ENCODE data around the gene MBD4. TPM values are rescaled to one million over a fixed set of nuclear protein-coding genes. Genes with fewer than 3 reads are reported as not detected.

Gene MBD4
- total RNA-seq, 1 experiment from 2014 or later, result 50.9 TPM

DNA sequence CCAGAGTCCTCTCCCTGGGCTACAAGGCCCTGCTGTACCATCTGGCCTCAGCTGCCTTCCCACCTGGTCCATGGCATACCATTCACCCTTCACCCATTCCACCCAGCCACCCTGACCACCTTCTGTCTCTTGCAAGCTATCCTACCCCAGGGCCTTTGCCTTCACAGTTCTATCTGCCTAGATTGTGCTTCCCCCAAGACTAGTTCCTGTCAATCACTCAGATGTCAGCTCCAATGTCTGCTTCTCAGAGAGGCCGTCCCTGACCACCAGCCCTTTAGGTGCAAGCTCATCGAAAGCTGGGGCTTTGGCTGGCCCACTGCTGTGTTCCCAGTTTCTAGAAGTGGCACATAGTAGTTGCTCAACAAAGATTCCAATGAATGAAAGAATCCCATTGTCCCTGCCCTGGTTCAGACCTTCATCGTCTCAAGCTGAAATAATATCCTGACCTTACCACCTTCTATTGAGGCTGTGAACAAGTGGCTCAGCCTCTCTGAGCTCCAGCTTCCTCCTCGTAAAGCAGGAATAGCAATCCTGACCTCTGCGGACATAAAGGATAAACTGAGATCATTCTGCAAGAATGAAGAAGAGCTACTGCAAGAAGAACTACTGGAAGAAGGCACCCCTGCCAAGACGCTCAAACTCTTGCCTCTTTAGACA lies 27.1 kb downstream of the MBD4 start:
- H3K4me1 ChIP-seq (ENCODE audit: insufficient read depth, low read length, poor library complexity, severe bottlenecking), result peaks cover 7% of the 10 kb centered on the region
- DNase-seq (ENCODE audit: low spot score), result no peak
- intact Hi-C loops (cut with micrococcal nuclease; ENCODE audit: unreplicated experiment), result no loop called here
- no peaks in the 10 kb centered on the region for H3K9me3 ChIP-seq (ENCODE audit: low read depth, low read length, poor library complexity, severe bottlenecking)
- no TSS peak for BruUV-seq (replicated peaks)
- TF ChIP-seq, protein P1, sequence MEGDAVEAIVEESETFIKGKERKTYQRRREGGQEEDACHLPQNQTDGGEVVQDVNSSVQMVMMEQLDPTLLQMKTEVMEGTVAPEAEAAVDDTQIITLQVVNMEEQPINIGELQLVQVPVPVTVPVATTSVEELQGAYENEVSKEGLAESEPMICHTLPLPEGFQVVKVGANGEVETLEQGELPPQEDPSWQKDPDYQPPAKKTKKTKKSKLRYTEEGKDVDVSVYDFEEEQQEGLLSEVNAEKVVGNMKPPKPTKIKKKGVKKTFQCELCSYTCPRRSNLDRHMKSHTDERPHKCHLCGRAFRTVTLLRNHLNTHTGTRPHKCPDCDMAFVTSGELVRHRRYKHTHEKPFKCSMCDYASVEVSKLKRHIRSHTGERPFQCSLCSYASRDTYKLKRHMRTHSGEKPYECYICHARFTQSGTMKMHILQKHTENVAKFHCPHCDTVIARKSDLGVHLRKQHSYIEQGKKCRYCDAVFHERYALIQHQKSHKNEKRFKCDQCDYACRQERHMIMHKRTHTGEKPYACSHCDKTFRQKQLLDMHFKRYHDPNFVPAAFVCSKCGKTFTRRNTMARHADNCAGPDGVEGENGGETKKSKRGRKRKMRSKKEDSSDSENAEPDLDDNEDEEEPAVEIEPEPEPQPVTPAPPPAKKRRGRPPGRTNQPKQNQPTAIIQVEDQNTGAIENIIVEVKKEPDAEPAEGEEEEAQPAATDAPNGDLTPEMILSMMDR (conservative IDR thresholded peaks at IDR 0.05; ENCODE audit: low read depth, low read length), result no peak
- TF ChIP-seq EZH2 (IDR thresholded peaks at IDR 0.05; ENCODE audit: borderline replicate concordance, low read depth, low read length, poor library complexity, severe bottlenecking), result no peak
- H3K4me3 ChIP-seq (ENCODE audit: low read depth, low read length, poor library complexity, severe bottlenecking), result no peak overlapping the region
- POLR2A ChIA-PET (ENCODE audit: low non-redundant PET), result interaction anchor here (0.6 kb wide), 1 partner anchor 27 kb away, joined by 3 read pairs; no protein-coding TSS in a partner anchor
- H3K27ac ChIP-seq (ENCODE audit: low read depth, low read length, poor library complexity, severe bottlenecking), result no peak overlapping the region
- CTCF ChIA-PET, result interaction anchor here (1.2 to 1.8 kb wide), 2 partner anchors 29 to 77 kb away, joined by 3 to 8 read pairs; no protein-coding TSS in a partner anchor
- H3K36me3 ChIP-seq (ENCODE audit: insufficient read depth, low read length, poor library complexity, severe bottlenecking), result no peaks in the 10 kb centered on the region
- H3K27me3 ChIP-seq (replicated peaks; ENCODE audit: insufficient read depth, low read depth, low read length, poor library complexity), result no peaks in the 10 kb centered on the region

DNA sequence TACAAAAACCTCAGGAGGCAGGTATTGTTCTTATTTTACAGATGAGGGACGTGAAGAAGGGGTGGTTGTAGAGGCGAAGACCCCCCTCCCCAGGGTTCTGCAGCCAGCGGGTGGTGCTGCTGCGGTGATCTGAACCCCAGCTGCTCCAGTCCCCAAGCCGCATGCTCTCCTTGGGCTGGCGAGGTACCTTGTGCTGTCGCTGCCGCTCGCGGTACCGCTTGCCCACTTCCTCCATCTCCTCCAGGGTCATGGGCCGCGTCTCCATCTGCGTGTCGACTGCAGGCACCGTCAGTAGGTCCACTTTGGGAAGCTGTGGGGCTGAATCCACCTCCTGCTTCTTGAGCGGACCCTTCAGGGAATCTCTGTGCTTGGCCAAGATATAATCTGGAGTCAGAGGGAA lies 28.8 kb downstream of the MBD4 start:
- ChIA-PET CTCF (no interaction called here), POLR2A (ENCODE audit: low non-redundant PET) (no interaction called here)
- peaks cover 7% of the 10 kb centered on the region for H3K4me1 ChIP-seq (ENCODE audit: insufficient read depth, low read length, poor library complexity, severe bottlenecking)

DNA sequence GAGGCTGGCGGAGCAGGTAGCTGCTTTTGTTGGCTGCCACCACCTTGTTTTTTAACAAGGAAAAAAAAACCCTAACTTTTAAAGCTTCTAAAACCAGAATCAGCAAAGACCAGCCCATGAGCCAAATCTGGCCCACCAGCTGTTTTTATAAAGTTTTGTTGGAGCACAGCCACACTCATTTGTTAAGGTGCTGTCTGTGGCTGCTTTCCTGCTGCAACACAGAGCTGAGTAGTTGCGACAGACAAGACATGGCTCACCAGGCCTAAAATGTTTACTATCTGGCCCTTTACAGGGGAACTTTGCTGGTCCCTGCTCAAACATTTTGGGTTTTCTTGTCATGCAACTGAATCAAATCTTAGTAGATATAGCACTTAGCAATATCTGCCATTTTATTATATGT lies 30.2 kb downstream of the MBD4 start:
- Histone ChIP-seq H3K27me3 (replicated peaks; ENCODE audit: insufficient read depth, low read depth, low read length, poor library complexity) (no peaks in the 10 kb centered on the region), H3K27ac (ENCODE audit: low read depth, low read length, poor library complexity, severe bottlenecking) (no peak overlapping the region), H3K4me1 (ENCODE audit: insufficient read depth, low read length, poor library complexity, severe bottlenecking) (peaks cover 7% of the 10 kb centered on the region), H3K4me3 (ENCODE audit: low read depth, low read length, poor library complexity, severe bottlenecking) (no peak overlapping the region), H3K36me3 (ENCODE audit: insufficient read depth, low read length, poor library complexity, severe bottlenecking) (no peaks in the 10 kb centered on the region), H3K9me3 (ENCODE audit: low read depth, low read length, poor library complexity, severe bottlenecking) (no peaks in the 10 kb centered on the region)
- CTCF ChIA-PET, result no interaction called here
- POLR2A ChIA-PET (ENCODE audit: low non-redundant PET), result no interaction called here
- DNase-seq (ENCODE audit: low spot score), result no peak
- intact Hi-C loops (cut with micrococcal nuclease; ENCODE audit: unreplicated experiment), result no loop called here
- BruUV-seq (replicated peaks), result no TSS peak
- TF ChIP-seq, protein P1 (conservative IDR thresholded peaks at IDR 0.05; ENCODE audit: low read depth, low read length), result no peak
- no peak for TF ChIP-seq EZH2 (IDR thresholded peaks at IDR 0.05; ENCODE audit: borderline replicate concordance, low read depth, low read length, poor library complexity, severe bottlenecking)

More for the DNA sequence above, 28.8 kb downstream of the MBD4 start:
- no peaks in the 10 kb centered on the region for H3K27me3 ChIP-seq (replicated peaks; ENCODE audit: insufficient read depth, low read depth, low read length, poor library complexity)
- intact Hi-C loops (cut with micrococcal nuclease; ENCODE audit: unreplicated experiment), result no loop called here
- H3K27ac ChIP-seq (ENCODE audit: low read depth, low read length, poor library complexity, severe bottlenecking), result no peak overlapping the region
- H3K4me3 ChIP-seq (ENCODE audit: low read depth, low read length, poor library complexity, severe bottlenecking), result no peak overlapping the region
- BruUV-seq (replicated peaks), result no TSS peak
- H3K36me3 ChIP-seq (ENCODE audit: insufficient read depth, low read length, poor library complexity, severe bottlenecking), result no peaks in the 10 kb centered on the region
- H3K9me3 ChIP-seq (ENCODE audit: low read depth, low read length, poor library complexity, severe bottlenecking), result no peaks in the 10 kb centered on the region
- no peak for TF ChIP-seq EZH2 (IDR thresholded peaks at IDR 0.05; ENCODE audit: borderline replicate concordance, low read depth, low read length, poor library complexity, severe bottlenecking)
- TF ChIP-seq, protein P1 (conservative IDR thresholded peaks at IDR 0.05; ENCODE audit: low read depth, low read length), result no peak
- DNase-seq (ENCODE audit: low spot score), result no peak
